H9 (cell line): Measurements from ENCODE around the gene PIGS. TPM values are rescaled to one million over a fixed set of nuclear protein-coding genes. Genes with fewer than 3 reads are reported as not detected.

Experiments
- DNase-seq: peaks from one replicate; pipeline ENCODE4 v3.0.0-alpha.2; 2017
- H2AFZ ChIP-seq: one replicate; pipeline ENCODE4 v1.6.1; 2013; ENCODE audit warnings: mild to moderate bottlenecking, low read length, control low read depth, moderate library complexity
- H2AK5ac ChIP-seq: 2 replicates; pipeline ENCODE4 v1.6.1; 2013; ENCODE audit warnings: low read length, control low read depth, mixed read lengths; ENCODE audit not compliant: insufficient read length
- H2BK120ac ChIP-seq: one replicate; pipeline ENCODE4 v1.6.1; 2013; ENCODE audit warnings: low read depth, mild to moderate bottlenecking, low read length, control low read depth, inconsistent platforms; ENCODE audit not compliant: poor library complexity, severe bottlenecking
- H2BK12ac ChIP-seq: 2 replicates; pipeline ENCODE4 v1.6.1; 2013; ENCODE audit warnings: low read length, control low read depth, mixed read lengths, low read depth; ENCODE audit not compliant: insufficient read length
- H2BK15ac ChIP-seq: 2 replicates; pipeline ENCODE4 v1.6.1; 2013; ENCODE audit warnings: low read depth, low read length, control low read depth
- H2BK20ac ChIP-seq: one replicate; pipeline ENCODE4 v1.6.1; 2013; ENCODE audit warnings: low read depth, mild to moderate bottlenecking, low read length, control low read depth, inconsistent platforms; ENCODE audit not compliant: poor library complexity, severe bottlenecking
- H2BK5ac ChIP-seq: 2 replicates; pipeline ENCODE4 v1.6.1; 2013; ENCODE audit warnings: low read length, control low read depth, mixed read lengths; ENCODE audit not compliant: insufficient read length
- H3K14ac ChIP-seq: 2 replicates; pipeline ENCODE4 v1.6.1; 2013; ENCODE audit warnings: low read length, control low read depth; ENCODE audit not compliant: insufficient read depth
- H3K18ac ChIP-seq: 2 replicates; pipeline ENCODE4 v1.6.1; 2013; ENCODE audit warnings: low read depth, mild to moderate bottlenecking, mixed read lengths, low read length, control low read depth; ENCODE audit not compliant: insufficient read length
- H3K23ac ChIP-seq: 2 replicates; pipeline ENCODE4 v1.6.1; 2013; ENCODE audit warnings: low read length, control low read depth, mixed read lengths, low read depth; ENCODE audit not compliant: insufficient read length
- H3K23me2 ChIP-seq: 2 replicates; pipeline ENCODE4 v1.6.1; 2013; ENCODE audit warnings: low read depth, mild to moderate bottlenecking, mixed read lengths, low read length, control low read depth; ENCODE audit not compliant: insufficient read length, poor library complexity, severe bottlenecking
- H3K27ac ChIP-seq: 2 replicates; pipeline ENCODE4 v1.5.1; 2013; ENCODE audit warnings: low read length, control low read depth, mixed read lengths, low read depth; ENCODE audit not compliant: insufficient read length
- H3K27me3 ChIP-seq: 2 replicates; pipeline ENCODE4 v1.6.1; 2013; ENCODE audit warnings: low read length, control low read depth, inconsistent platforms; ENCODE audit not compliant: insufficient read depth
- H3K4ac ChIP-seq: 2 replicates; pipeline ENCODE4 v1.6.1; 2013; ENCODE audit warnings: low read depth, mild to moderate bottlenecking, control low read depth, inconsistent platforms, low read length, moderate library complexity
- H3K4me1 ChIP-seq: 2 replicates; pipeline ENCODE4 v1.6.1; 2013; ENCODE audit warnings: low read length, control low read depth, inconsistent platforms; ENCODE audit not compliant: insufficient read depth
- H3K4me2 ChIP-seq: 2 replicates; pipeline ENCODE4 v1.6.1; 2013; ENCODE audit warnings: low read length, control low read depth, mixed read lengths; ENCODE audit not compliant: insufficient read length, insufficient read depth
- H3K56ac ChIP-seq: 2 replicates; pipeline ENCODE4 v1.6.1; 2013; ENCODE audit warnings: low read depth, mild to moderate bottlenecking, mixed read lengths, low read length, control low read depth; ENCODE audit not compliant: insufficient read length
- H3K79me1 ChIP-seq: 2 replicates; pipeline ENCODE4 v1.6.1; 2013; ENCODE audit warnings: low read depth, mild to moderate bottlenecking, moderate library complexity, low read length, control low read depth, inconsistent platforms; ENCODE audit not compliant: insufficient read depth, poor library complexity, severe bottlenecking
- H3K79me2 ChIP-seq: 2 replicates; pipeline ENCODE4 v1.6.1; 2013; ENCODE audit warnings: low read length, control low read depth, inconsistent platforms; ENCODE audit not compliant: insufficient read depth
- H3K9ac ChIP-seq: 2 replicates; pipeline ENCODE4 v1.6.1; 2013; ENCODE audit warnings: low read length, control low read depth, mixed read lengths; ENCODE audit not compliant: insufficient read length; ENCODE audit errors: extremely low read depth
- H3K9me3 ChIP-seq: one replicate; pipeline ENCODE4 v1.6.1; 2013; ENCODE audit warnings: low read depth, low read length, inconsistent platforms; ENCODE audit not compliant: control insufficient read depth
- H3T11ph ChIP-seq: one replicate; pipeline ENCODE4 v1.6.1; 2013; ENCODE audit warnings: mild to moderate bottlenecking, low read length, control low read depth, inconsistent platforms
- H4K20me1 ChIP-seq: one replicate; pipeline ENCODE4 v1.6.1; 2013; ENCODE audit not compliant: control insufficient read depth, insufficient read length, insufficient read depth
- H4K5ac ChIP-seq: 2 replicates; pipeline ENCODE4 v1.6.1; 2013; ENCODE audit warnings: low read depth, mild to moderate bottlenecking, mixed read lengths, low read length, control low read depth; ENCODE audit not compliant: insufficient read length
- H4K8ac ChIP-seq: replicated peaks from 2 replicates; pipeline ENCODE4 v1.6.1; 2013; ENCODE audit warnings: low read length, control low read depth, mixed read lengths, low read depth; ENCODE audit not compliant: insufficient read length
- H4K91ac ChIP-seq: 2 replicates; pipeline ENCODE4 v1.6.1; 2013; ENCODE audit warnings: low read depth, mild to moderate bottlenecking, moderate library complexity, mixed read lengths, low read length, control low read depth; ENCODE audit not compliant: insufficient read length
- H3K27ac Mint-ChIP-seq, 3 experiments: 2 replicates in 2 of 3; 3 replicates in 1 of 3; pipeline ENCODE4 v1.8.0; 2020 to 2021; ENCODE audit warnings: mixed read lengths in 3 of 3, mild to moderate bottlenecking in 1 of 3, moderate library complexity in 1 of 3
- H3K27me3 Mint-ChIP-seq: 2 replicates; pipeline ENCODE4 v1.8.0; 2021; ENCODE audit warnings: low read depth, mild to moderate bottlenecking, moderate library complexity, mixed read lengths
- H3K36me3 Mint-ChIP-seq, 3 experiments: 2 replicates in 2 of 3; 3 replicates in 1 of 3; pipeline ENCODE4 v1.8.0; 2020 to 2021; ENCODE audit warnings: low read depth in 3 of 3, mixed read lengths in 3 of 3; ENCODE audit not compliant: insufficient read depth in 1 of 3
- H3K4me1 Mint-ChIP-seq, 2 experiments: 2 replicates each; pipeline ENCODE4 v1.8.0; 2020; ENCODE audit warnings: mixed read lengths in 2 of 2
- H3K4me3 Mint-ChIP-seq, 2 experiments: 2 replicates in 1 of 2; 3 replicates in 1 of 2; pipeline ENCODE4 v1.8.0; 2020 to 2021; ENCODE audit warnings: mild to moderate bottlenecking in 2 of 2, mixed read lengths in 2 of 2, moderate library complexity in 1 of 2
- H3K9me3 Mint-ChIP-seq, 2 experiments: 2 replicates in 1 of 2; 3 replicates in 1 of 2; pipeline ENCODE4 v1.8.0; 2020; ENCODE audit warnings: mild to moderate bottlenecking in 2 of 2, mixed read lengths in 2 of 2, moderate library complexity in 1 of 2
- WGBS: extraction: QIAGEN DNeasy Blood & Tissue Kit; methylation state at CpG from one replicate; pipeline ENCODE4 v1.1.7; 2013; ENCODE audit warnings: missing lambda C conversion rate, low lambda C conversion rate, mixed read lengths; ENCODE audit not compliant: insufficient read length; ENCODE audit errors: extremely low coverage; 5-methylcytosine and 5-hydroxymethylcytosine counted together
- total RNA-seq: library from RNA; stranded (reverse); gene quantifications from 2 replicates; pipeline ENCODE4 v1.2.1, GENCODE V29; 2021
- TF ChIP-seq, protein P1 (sequence below): fragments of 200-600 bp; sonication (generic); conservative IDR thresholded peaks from 3 replicates; pipeline ENCODE4 v1.8.0; 2021; ENCODE audit warnings: antibody characterized with exemption, mild to moderate bottlenecking

PIGS gene
- total RNA-seq, 1 experiment from 2014 or later: 45.8 TPM

DNA sequence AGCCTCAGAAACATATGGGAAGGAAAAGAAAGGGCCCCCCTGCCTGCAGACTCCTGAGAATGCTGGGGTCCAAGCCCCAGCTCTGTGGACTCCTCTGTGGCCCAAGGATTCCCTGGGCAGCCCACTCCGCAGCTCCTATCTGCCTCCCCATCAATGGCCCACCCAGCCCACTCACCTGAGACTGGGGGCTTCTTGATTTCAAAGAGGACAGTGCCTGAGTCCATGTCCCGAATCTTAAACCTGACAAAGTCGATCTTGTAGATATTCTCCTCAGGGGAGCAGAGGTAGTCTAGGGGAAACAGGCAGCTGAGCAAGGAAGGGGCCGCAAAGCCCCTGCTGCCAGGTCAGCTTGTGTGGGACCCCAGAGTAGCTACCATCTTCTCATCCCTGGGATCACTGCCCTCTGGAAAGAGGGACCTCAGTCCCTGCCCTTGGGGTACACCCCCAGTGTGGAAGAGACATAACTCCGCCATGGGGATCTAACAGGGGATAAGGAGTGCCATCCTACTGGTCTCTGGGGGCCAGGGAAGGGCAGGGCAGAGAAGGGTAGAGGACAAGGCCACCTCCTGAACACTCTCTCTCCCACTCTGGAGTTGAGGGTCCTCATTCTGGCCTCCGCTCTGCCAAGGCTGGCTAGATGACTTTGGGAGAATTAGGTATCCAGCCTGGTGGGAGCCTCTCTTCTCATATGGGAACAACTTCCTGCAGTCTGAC, 22.8 kb downstream of the PIGS start:
- no peak overlapping the region for H3K4me3 Mint-ChIP-seq
- no peak for DNase-seq

More for the DNA sequence above, 22.8 kb downstream of the PIGS start:
- Histone ChIP-seq H3K79me1 (no peaks in the 10 kb centered on the region), H3K14ac (no peak overlapping the region), H3K23me2 (peaks cover 5% of the 10 kb centered on the region), H2AK5ac (no peak overlapping the region), H2BK20ac (no peak overlapping the region), H2BK15ac (no peak overlapping the region), H2BK12ac (no peak overlapping the region), H3K79me2 (no peaks in the 10 kb centered on the region; the same call in 1 of the 2 replicates), H2BK120ac (no peak overlapping the region), H4K91ac (no peak overlapping the region), H3K23ac (no peak overlapping the region), H3K18ac (no peak overlapping the region), H3K4ac (no peak overlapping the region), H3T11ph (no peak overlapping the region), H3K9ac (no peak overlapping the region), H3K9me3 (no peaks in the 10 kb centered on the region), H3K27me3 (no peaks in the 10 kb centered on the region), H4K20me1 (no peaks in the 10 kb centered on the region), H3K4me2 (no peak overlapping the region), H3K4me1 (peaks cover 8% of the 10 kb centered on the region; the same call in 1 of the 2 replicates), H2BK5ac (no peak overlapping the region), H3K56ac (no peak overlapping the region), H4K8ac (no peak overlapping the region), H4K5ac (no peak overlapping the region), H2AFZ (no peak overlapping the region), H3K27ac (no peak overlapping the region)
- Mint-ChIP-seq H3K36me3 (peaks cover 2 to 9% (median 4%) of the 10 kb centered on the region in 3 experiments; a peak in 6 of 7 replicates), H3K27me3 (peaks cover 4% of the 10 kb centered on the region), H3K4me1 (peaks cover 39 to 68% of the 10 kb centered on the region in 2 experiments), H3K9me3 (no peaks in the 10 kb centered on the region), H3K27ac (no peak overlapping the region)
- TF ChIP-seq, protein P1, sequence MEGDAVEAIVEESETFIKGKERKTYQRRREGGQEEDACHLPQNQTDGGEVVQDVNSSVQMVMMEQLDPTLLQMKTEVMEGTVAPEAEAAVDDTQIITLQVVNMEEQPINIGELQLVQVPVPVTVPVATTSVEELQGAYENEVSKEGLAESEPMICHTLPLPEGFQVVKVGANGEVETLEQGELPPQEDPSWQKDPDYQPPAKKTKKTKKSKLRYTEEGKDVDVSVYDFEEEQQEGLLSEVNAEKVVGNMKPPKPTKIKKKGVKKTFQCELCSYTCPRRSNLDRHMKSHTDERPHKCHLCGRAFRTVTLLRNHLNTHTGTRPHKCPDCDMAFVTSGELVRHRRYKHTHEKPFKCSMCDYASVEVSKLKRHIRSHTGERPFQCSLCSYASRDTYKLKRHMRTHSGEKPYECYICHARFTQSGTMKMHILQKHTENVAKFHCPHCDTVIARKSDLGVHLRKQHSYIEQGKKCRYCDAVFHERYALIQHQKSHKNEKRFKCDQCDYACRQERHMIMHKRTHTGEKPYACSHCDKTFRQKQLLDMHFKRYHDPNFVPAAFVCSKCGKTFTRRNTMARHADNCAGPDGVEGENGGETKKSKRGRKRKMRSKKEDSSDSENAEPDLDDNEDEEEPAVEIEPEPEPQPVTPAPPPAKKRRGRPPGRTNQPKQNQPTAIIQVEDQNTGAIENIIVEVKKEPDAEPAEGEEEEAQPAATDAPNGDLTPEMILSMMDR: no peak; the same call in 1 of the 3 replicates
- no CpG with 5 or more reads among the region's 6 CpGs for WGBS
